SK-N-SH (cell line): ENCODE results near the gene MS4A8. TPM values are rescaled to one million over a fixed set of nuclear protein-coding genes. Genes with fewer than 3 reads are reported as not detected.

ENCODE experiments used
- CTCF ChIA-PET: fragments of 300-600, 350-600 bp; formaldehyde crosslinking; extraction: SDS; loops from one replicate; lab custom pipeline; 2021; lab: Yijun Ruan, JAX
- POLR2A ChIA-PET: fragments of 350-600 bp; sonication (Branson Sonifier 250); formaldehyde crosslinking; extraction: SDS; loops from one replicate; lab custom pipeline; 2020; ENCODE audit warnings: antibody characterized with exemption, inconsistent platforms; lab: Yijun Ruan, JAX
- DNase-seq: peaks from one replicate; pipeline ENCODE4 v3.0.0; 2012
- H2AFZ ChIP-seq: fragments of 200-600 bp; sonication (generic); 2 replicates; pipeline ENCODE4 v1.8.1; 2016; ENCODE audit warnings: antibody characterized with exemption, mild to moderate bottlenecking, low read depth
- H3F3A ChIP-seq: fragments of 200-600 bp; sonication (generic); replicated peaks from 2 replicates; pipeline ENCODE3; 2016; ENCODE audit warnings: antibody characterized with exemption, mild to moderate bottlenecking; ENCODE audit not compliant: insufficient read depth
- H3K27ac ChIP-seq, 2 experiments: fragments of 200-500 bp in 1 of 2; fragments of 200-600 bp in 1 of 2; sonication (Bioruptor generic) in 1 of 2; sonication (generic), shearing (Covaris generic) in 1 of 2; 2 replicates each; pipeline versions ENCODE4 v1.5.1 to v1.6.1; 2014 to 2016; ENCODE audit warnings: low read depth in 2 of 2, inconsistent platforms in 1 of 2, low read length in 1 of 2, mild to moderate bottlenecking in 1 of 2, mixed read lengths in 1 of 2
- H3K27me3 ChIP-seq: fragments of 200-600 bp; sonication (generic), shearing (Covaris generic); 2 replicates; pipeline ENCODE4 v1.6.1; 2016; ENCODE audit warnings: mixed run types; ENCODE audit not compliant: insufficient read depth
- H3K36me3 ChIP-seq, 2 experiments: fragments of 200-500 bp in 1 of 2; fragments of 200-600 bp in 1 of 2; sonication (Bioruptor generic) in 1 of 2; sonication (generic) in 1 of 2; replicated peaks in 1 of 2; 2 replicates each; pipeline versions ENCODE3 to v1.5.1; 2014 to 2016; ENCODE audit warnings: low read length in 1 of 2, mild to moderate bottlenecking in 1 of 2; ENCODE audit not compliant: insufficient read depth in 2 of 2, control insufficient read depth in 1 of 2
- H3K4me1 ChIP-seq, 2 experiments: fragments of 200-500 bp in 1 of 2; fragments of 200-600 bp in 1 of 2; sonication (Bioruptor generic) in 1 of 2; sonication (generic), shearing (Covaris generic) in 1 of 2; 2 replicates each; pipeline versions ENCODE4 v1.5.1 to v1.6.1; 2014 to 2016; ENCODE audit warnings: low read depth in 1 of 2, low read length in 1 of 2, mixed run types in 1 of 2; ENCODE audit not compliant: insufficient read depth in 2 of 2, control insufficient read depth in 1 of 2
- H3K4me2 ChIP-seq: fragments of 200-600 bp; sonication (generic), shearing (Covaris generic); 2 replicates; pipeline ENCODE4 v1.6.1; 2017; ENCODE audit warnings: mixed run types
- H3K4me3 ChIP-seq, 2 experiments: fragments of 200-500 bp in 1 of 2; fragments of 200-600 bp in 1 of 2; sonication (Bioruptor generic) in 1 of 2; sonication (generic), shearing (Covaris generic) in 1 of 2; 2 replicates each; pipeline versions ENCODE4 v1.5.1 to v1.8.1; 2014 to 2016; ENCODE audit warnings: low read depth in 2 of 2, inconsistent platforms in 1 of 2, low read length in 1 of 2, mild to moderate bottlenecking in 1 of 2, mixed read lengths in 1 of 2, moderate library complexity in 1 of 2
- H3K79me2 ChIP-seq: fragments of 200-600 bp; sonication (generic); 2 replicates; pipeline ENCODE4 v1.8.1; 2017; ENCODE audit warnings: mild to moderate bottlenecking; ENCODE audit not compliant: insufficient read depth
- H3K9ac ChIP-seq: fragments of 200-600 bp; sonication (generic); 2 replicates; pipeline ENCODE4 v1.6.1; 2017; ENCODE audit warnings: mixed run types
- H3K9me2 ChIP-seq: fragments of 200-600 bp; sonication (generic); 2 replicates; pipeline ENCODE4 v1.6.1; 2017; ENCODE audit warnings: mixed run types
- H3K9me3 ChIP-seq: fragments of 200-600 bp; sonication (generic); 2 replicates; pipeline ENCODE4 v1.6.1; 2017; ENCODE audit warnings: mixed run types, mild to moderate bottlenecking, moderate library complexity
- H4K20me1 ChIP-seq: fragments of 200-600 bp; sonication (generic); 2 replicates; pipeline ENCODE4 v1.6.1; 2017; ENCODE audit warnings: mild to moderate bottlenecking, mixed run types; ENCODE audit not compliant: insufficient read depth
- ELF1 ChIP-seq: IDR thresholded peaks from 2 replicates; pipeline ENCODE4 v1.4.0; 2012
- EP300 ChIP-seq, 2 experiments: IDR thresholded peaks; 2 replicates each; pipeline versions ENCODE4 v1.4.0 to v1.6.1; 2012; ENCODE audit warnings: borderline replicate concordance in 1 of 2, low read depth in 1 of 2, low read length in 1 of 2
- EZH2phosphoT487 ChIP-seq: fragments of 200-600 bp; sonication (generic); IDR thresholded peaks from 2 replicates; pipeline ENCODE4 v1.6.1; 2017; ENCODE audit warnings: low read depth, mixed run types, mild to moderate bottlenecking, antibody characterized with exemption, moderate library complexity, borderline replicate concordance
- FOXM1 ChIP-seq: IDR thresholded peaks from 2 replicates; pipeline ENCODE4 v1.4.0; 2012; ENCODE audit warnings: low read depth, mild to moderate bottlenecking
- GATA2 ChIP-seq: sonication (generic); formaldehyde crosslinking; IDR thresholded peaks from 2 replicates; pipeline ENCODE4 v1.5.0; 2020; ENCODE audit warnings: mild to moderate bottlenecking, missing genetic modification reagents
- MAX ChIP-seq: IDR thresholded peaks from 2 replicates; pipeline ENCODE4 v1.4.0; 2012; ENCODE audit warnings: low read depth
- MEF2A ChIP-seq: IDR thresholded peaks from 2 replicates; pipeline ENCODE4 v1.4.0; 2012; ENCODE audit warnings: low read depth, borderline replicate concordance
- NRF1 ChIP-seq: IDR thresholded peaks from 2 replicates; pipeline ENCODE4 v1.6.1; 2012; ENCODE audit warnings: low read depth, mild to moderate bottlenecking, low read length
- POLR2AphosphoS5 ChIP-seq: IDR thresholded peaks from 2 replicates; pipeline ENCODE4 v1.6.1; 2012; ENCODE audit warnings: low read depth, low read length
- RAD21 ChIP-seq: IDR thresholded peaks from 2 replicates; pipeline ENCODE4 v1.6.1; 2012; ENCODE audit warnings: mild to moderate bottlenecking, low read length
- REST ChIP-seq: IDR thresholded peaks from 2 replicates; pipeline ENCODE4 v1.6.1; 2012; ENCODE audit warnings: mild to moderate bottlenecking, low read depth, low read length, moderate library complexity
- RFX5 ChIP-seq: IDR thresholded peaks from 2 replicates; pipeline ENCODE4 v1.6.1; 2012; ENCODE audit warnings: mild to moderate bottlenecking, improper control_type of control experiment, low read length
- SIN3A ChIP-seq: IDR thresholded peaks from 2 replicates; pipeline ENCODE4 v1.6.1; 2012; ENCODE audit warnings: low read depth, mild to moderate bottlenecking, low read length, moderate library complexity, borderline replicate concordance
- TAF1 ChIP-seq: IDR thresholded peaks from 2 replicates; pipeline ENCODE4 v1.6.1; 2012; ENCODE audit warnings: low read depth, mild to moderate bottlenecking, low read length, moderate library complexity, borderline replicate concordance
- USF1 ChIP-seq: IDR thresholded peaks from 2 replicates; pipeline ENCODE4 v1.4.0; 2012; ENCODE audit warnings: low read depth, borderline replicate concordance
- YY1 ChIP-seq: IDR thresholded peaks from 2 replicates; pipeline ENCODE4 v1.4.0; 2012; ENCODE audit warnings: low read depth, mild to moderate bottlenecking
- WGBS: methylation state at CpG from one replicate; pipeline ENCODE4 v1.1.6; 2017; ENCODE audit warnings: low lambda C conversion rate; 5-methylcytosine and 5-hydroxymethylcytosine counted together
- polyA plus RNA-seq, 3 experiments: library from polyadenylated mRNA; depleted of rRNA; stranded (reverse); fragments of >200 nt; gene quantifications; 2 replicates each; pipeline ENCODE4 v1.2.3, GENCODE V29; 2012
- TF ChIP-seq, protein P1 (sequence below): fragments of 150-350 bp; IDR thresholded peaks from 2 replicates; pipeline ENCODE4 v1.6.1; 2017; ENCODE audit warnings: antibody characterized with exemption, low read length, low read depth, borderline replicate concordance

MS4A8 gene
- polyA plus RNA-seq, 1 of the 3 experiments (the other 2 are of a cell fraction): not detected

GRCh38 chr11:60743058-60743457, 43.6 kb downstream of the MS4A8 start:
- H3K27ac ChIP-seq: no peak overlapping the region
- no peaks in the 10 kb centered on the region for H3K4me1 ChIP-seq
- no peaks in the 10 kb centered on the region for H3K9me2 ChIP-seq
- H3K4me2 ChIP-seq: no peak overlapping the region
- H3K36me3 ChIP-seq: no peaks in the 10 kb centered on the region
- CTCF ChIA-PET: no interaction called here
- H3K27me3 ChIP-seq: peaks cover 8% of the 10 kb centered on the region; the same call in 1 of the 2 replicates
- no peak overlapping the region for H3K4me3 ChIP-seq
- H4K20me1 ChIP-seq: no peaks in the 10 kb centered on the region
- no peak overlapping the region for H3K9ac ChIP-seq
- 0% methylated on average over 1 of the region's 1 CpG for WGBS
- TF ChIP-seq RAD21 (no peak), REST (no peak), EP300 (IDR thresholded peaks at IDR 0.05; ENCODE audit: borderline replicate concordance in 1 of 2, low read depth in 1 of 2, low read length in 1 of 2) (no peak), GATA2 (CRISPR knock-in tag) (no peak), EZH2phosphoT487 (no peak), SIN3A (no peak), POLR2AphosphoS5 (no peak), FOXM1 (no peak), MAX (no peak), NRF1 (no peak), ELF1 (no peak), RFX5 (no peak)
- TF ChIP-seq, protein P1, sequence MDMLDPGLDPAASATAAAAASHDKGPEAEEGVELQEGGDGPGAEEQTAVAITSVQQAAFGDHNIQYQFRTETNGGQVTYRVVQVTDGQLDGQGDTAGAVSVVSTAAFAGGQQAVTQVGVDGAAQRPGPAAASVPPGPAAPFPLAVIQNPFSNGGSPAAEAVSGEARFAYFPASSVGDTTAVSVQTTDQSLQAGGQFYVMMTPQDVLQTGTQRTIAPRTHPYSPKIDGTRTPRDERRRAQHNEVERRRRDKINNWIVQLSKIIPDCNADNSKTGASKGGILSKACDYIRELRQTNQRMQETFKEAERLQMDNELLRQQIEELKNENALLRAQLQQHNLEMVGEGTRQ: no peak
- TF ChIP-seq, all 33 proteins: peak for 0
- POLR2A ChIA-PET: no interaction called here
- no peak for DNase-seq
- H3F3A ChIP-seq: no peaks in the 10 kb centered on the region
- H3K9me3 ChIP-seq: no peaks in the 10 kb centered on the region
- no peak overlapping the region for H2AFZ ChIP-seq
- H3K79me2 ChIP-seq: no peaks in the 10 kb centered on the region

GRCh38 chr11:60744114-60744513, 44.7 kb downstream of the MS4A8 start:
- H2AFZ ChIP-seq: no peak overlapping the region
- TF ChIP-seq FOXM1 (no peak), USF1 (no peak), TAF1 (no peak), MEF2A (no peak), YY1 (no peak)
- H3K4me1 ChIP-seq: no peaks in the 10 kb centered on the region
- no peak overlapping the region for H3K27ac ChIP-seq
- CTCF ChIA-PET: interaction anchor here (0.7 to 0.9 kb wide), 2 partner anchors 9 to 87 kb away, joined by 3 read pairs; no protein-coding TSS in a partner anchor
- no peaks in the 10 kb centered on the region for H3K9me2 ChIP-seq
- no peaks in the 10 kb centered on the region for H3K9me3 ChIP-seq
- H3K79me2 ChIP-seq: no peaks in the 10 kb centered on the region
- H3K4me3 ChIP-seq: no peak overlapping the region
- H4K20me1 ChIP-seq: no peaks in the 10 kb centered on the region
- H3K4me2 ChIP-seq: no peak overlapping the region
- DNase-seq: no peak
- WGBS: 7% methylated on average over 5 of the region's 5 CpGs
- H3K27me3 ChIP-seq: no peaks in the 10 kb centered on the region; the same call in 1 of the 2 replicates
- H3F3A ChIP-seq: no peaks in the 10 kb centered on the region
- no peak overlapping the region for H3K9ac ChIP-seq
- POLR2A ChIA-PET: no interaction called here
- no peaks in the 10 kb centered on the region for H3K36me3 ChIP-seq
